GM18909 (cell line): Measurements from ENCODE around the gene DNAJC12.
"Not testable (repeated sequence)": the region's sequence is repeated elsewhere in the genome, so short reads cannot be mapped to it uniquely, and the experiment has no call there.

Experiments
- ATAC-seq: cut with Tn5 transposase; IDR thresholded peaks from one replicate; pipeline ENCODE4 v1.9.1; 2021; ENCODE audit warnings: mild to moderate bottlenecking; ENCODE audit not compliant: unreplicated experiment, poor library complexity

DNAJC12 gene

GRCh38 chr10:67794909-67795460, 43.0 kb downstream of the DNAJC12 start:
- ATAC-seq = no peak

- ATAC-seq = no peak
Observed at GRCh38 chr10:67794256-67794655, 43.7 kb downstream of the DNAJC12 start.

DNA sequence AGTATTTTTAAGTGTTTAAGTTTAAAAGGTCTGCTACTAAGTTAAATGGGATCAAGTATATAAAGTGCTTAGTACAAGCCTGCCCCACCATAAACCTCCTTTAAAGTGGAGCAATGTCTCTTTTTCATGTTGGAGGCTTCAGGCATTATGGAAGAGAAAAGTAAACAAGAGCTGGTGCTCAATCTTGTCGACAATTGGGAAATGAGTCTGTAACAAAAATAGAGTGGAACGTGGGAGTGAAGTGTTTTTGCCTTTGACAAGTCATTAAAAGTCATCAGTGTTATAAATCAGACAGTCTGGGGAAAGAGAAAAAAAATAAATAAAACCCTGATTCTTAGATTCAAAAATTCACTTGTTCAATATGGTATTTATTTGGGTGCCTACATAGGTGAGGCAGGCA, 44.7 kb downstream of the DNAJC12 start:
- no peak for ATAC-seq

GRCh38 chr10:67792653-67793052, 45.3 kb downstream of the DNAJC12 start:
- no peak for ATAC-seq

GRCh38 chr10:67790534-67791408, 47.2 kb downstream of the DNAJC12 start:
- peak; percentile 57 for ATAC-seq

DNA sequence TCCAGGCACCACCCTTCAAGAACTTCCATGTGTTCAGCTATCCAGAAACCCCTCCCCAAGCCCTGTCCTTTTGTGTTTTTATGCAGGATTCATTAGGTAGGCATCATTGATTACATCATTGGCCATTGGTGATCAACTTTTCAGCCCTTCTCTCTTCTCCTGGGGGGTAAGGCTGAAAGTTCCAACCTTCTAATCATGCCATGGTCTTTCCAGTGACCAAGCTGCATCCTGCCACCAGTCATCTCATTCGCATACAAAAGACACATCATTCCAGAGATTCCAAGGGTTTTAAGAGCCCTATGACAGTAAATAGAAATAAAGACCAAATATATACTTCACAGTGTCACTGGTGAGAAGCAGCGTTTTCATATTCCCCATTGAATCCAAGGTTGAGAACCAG, 48.2 kb downstream of the DNAJC12 start:
- ATAC-seq = no peak

- peak; percentile 81 for ATAC-seq
Observed at GRCh38 chr10:67788028-67788886, 49.7 kb downstream of the DNAJC12 start.

- ATAC-seq = no peak
Observed at GRCh38 chr10:67785098-67785497, 52.9 kb downstream of the DNAJC12 start.

- ATAC-seq = no peak
Observed at GRCh38 chr10:67784474-67784873, 53.5 kb downstream of the DNAJC12 start.

GRCh38 chr10:67783606-67784294, 54.2 kb downstream of the DNAJC12 start:
- peak; percentile 32 for ATAC-seq

GRCh38 chr10:67782530-67782929, 55.5 kb downstream of the DNAJC12 start:
- no peak for ATAC-seq

GRCh38 chr10:67780759-67781538, 57.0 kb downstream of the DNAJC12 start:
- ATAC-seq = peak; percentile 88

DNA sequence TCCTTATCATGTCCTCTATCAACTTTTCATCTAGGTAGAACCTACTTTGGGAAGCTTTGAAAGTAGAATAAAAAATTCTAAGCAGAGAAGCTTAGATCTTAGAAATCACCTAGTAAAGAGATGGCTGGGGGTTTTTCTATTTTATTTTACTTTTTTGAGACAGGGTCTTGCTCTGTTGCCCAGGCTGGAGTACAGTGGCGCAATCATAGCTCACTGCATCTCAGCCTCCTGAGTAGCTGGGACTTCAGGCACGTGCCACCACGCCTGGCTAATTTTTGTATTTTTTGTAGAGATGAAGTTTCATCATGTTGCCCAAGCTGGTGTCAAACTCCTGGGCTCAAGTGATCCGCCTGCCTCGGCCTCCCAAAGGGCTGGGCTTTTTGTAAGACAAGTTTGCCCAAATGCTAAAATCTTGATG, 57.8 kb downstream of the DNAJC12 start:
- not testable (repeated sequence) for ATAC-seq

- ATAC-seq = peak; percentile 43
Observed at GRCh38 chr10:67779465-67780203, 58.4 kb downstream of the DNAJC12 start.

- no peak for ATAC-seq
Observed at GRCh38 chr10:67776371-67776770, 61.6 kb downstream of the DNAJC12 start.

GRCh38 chr10:67775279-67775678, 62.7 kb downstream of the DNAJC12 start:
- no peak for ATAC-seq

DNA sequence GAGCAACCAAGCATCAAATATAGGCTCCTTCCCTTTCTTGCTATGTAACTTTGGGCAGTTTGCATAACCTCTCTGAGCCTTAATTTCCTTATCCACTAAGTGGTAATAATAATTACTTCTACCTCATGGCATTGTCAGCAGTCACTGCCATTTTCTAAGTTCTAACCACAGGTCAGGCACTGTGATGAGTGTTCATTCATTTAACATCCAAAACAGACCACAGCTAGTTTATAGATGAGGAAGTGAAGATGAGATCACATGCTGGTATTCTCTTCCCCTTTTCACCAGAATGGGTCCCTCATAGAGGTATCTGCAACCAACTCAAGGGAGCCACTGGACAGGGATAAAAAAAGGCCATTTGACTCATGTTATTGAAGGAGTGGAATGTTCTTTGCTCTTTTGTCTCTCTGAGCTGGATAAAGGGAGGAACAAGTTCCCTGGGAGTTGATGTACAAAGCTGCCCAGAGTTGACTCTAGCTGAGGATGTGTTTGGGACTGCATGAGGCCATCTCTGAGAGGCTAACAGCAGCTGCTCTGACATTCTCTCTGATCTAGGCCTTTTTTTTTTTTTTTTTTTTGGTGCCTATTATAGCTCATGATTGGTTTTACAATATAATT, 65.0 kb downstream of the DNAJC12 start:
- ATAC-seq = peak; percentile 96

DNA sequence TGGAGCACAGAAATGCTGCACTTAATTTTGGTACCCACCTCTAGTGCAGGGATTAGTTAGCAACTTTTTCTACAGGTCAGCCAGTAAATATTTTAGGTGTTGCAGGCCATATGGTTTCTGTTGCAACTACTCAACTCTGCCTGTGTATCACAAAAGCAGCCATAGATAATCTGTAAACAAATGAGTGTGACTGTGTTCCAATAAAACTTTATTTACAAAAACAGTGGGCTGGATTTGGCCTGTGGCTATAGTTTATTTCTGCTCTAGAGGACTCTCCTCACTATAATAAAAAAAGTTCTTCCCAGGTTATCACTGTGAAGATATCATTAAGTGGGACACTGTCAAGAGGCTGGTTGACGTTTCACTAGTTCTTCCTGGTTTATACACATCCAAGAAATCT, 65.8 kb downstream of the DNAJC12 start:
- ATAC-seq = no peak
